ENCODE measurements around the gene SELENOV. TPM values are rescaled to one million over a fixed set of nuclear protein-coding genes. Genes with fewer than 3 reads are reported as not detected.

SELENOV gene
- not detected in 2 replicates for total RNA-seq (2014; rRNA removed; shearing (Covaris generic))
- not detected in 2 replicates for polyA plus RNA-seq (2016; fragmentation: Nextera tagmentation; extraction: Ambion mirVana)

- H3K9me2 ChIP-seq (ENCODE audit: insufficient read depth) = no peaks in the 10 kb centered on the region
- H4K20me1 ChIP-seq (ENCODE audit: insufficient read depth) = no peaks in the 10 kb centered on the region
- TF ChIP-seq EZH2 (IDR thresholded peaks at IDR 0.05; ENCODE audit: insufficient read depth, poor library complexity, severe bottlenecking) = peak; percentile 95
- no peak for TF ChIP-seq EZH2phosphoT487 (IDR thresholded peaks at IDR 0.05; ENCODE audit: insufficient read depth, low read depth)
- no peaks in the 10 kb centered on the region for H3F3A ChIP-seq (ENCODE audit: insufficient read depth)
- no peak within 1 kb of the TSS for H3K27ac ChIP-seq
- no peaks in the 10 kb centered on the region for H3K79me2 ChIP-seq (ENCODE audit: insufficient read depth)
- peak within 1 kb of the TSS; percentile 20 for H3K4me2 ChIP-seq (ENCODE audit: unreplicated experiment)
- in situ Hi-C loops (cut with MboI) = no loop called here
- H3K36me3 ChIP-seq (ENCODE audit: low read depth) = no peaks in the 10 kb centered on the region
- DNase-seq = no peak
- no peaks in the 10 kb centered on the region for H3K4me1 ChIP-seq (ENCODE audit: insufficient read depth)
- H3K9ac ChIP-seq = no peak within 1 kb of the TSS
- H3K4me3 ChIP-seq = peak within 1 kb of the TSS; percentile 25; the same call in 1 of the 2 replicates
- peaks cover 37% of the 10 kb centered on the region for H3K27me3 ChIP-seq (replicated peaks; ENCODE audit: insufficient read depth)
- H3K9me3 ChIP-seq (ENCODE audit: low read depth) = no peaks in the 10 kb centered on the region
- 2% methylated on average over 35 to 52 of the region's 56 CpGs for WGBS, 2 experiments (ENCODE audit: low coverage in 1 of 2, low lambda C conversion rate in 2 of 2, missing lambda C conversion rate in 2 of 2)
- H2AFZ ChIP-seq = peak within 1 kb of the TSS; percentile 10; the same call in 1 of the 2 replicates
Observed at GRCh38 chr19:39514840-39515550, at the start of gene SELENOV. Gene SELENOV (plus strand): TSS chr19:39515139. CDS start chr19:39515213, 74 bp downstream.

GRCh38 chr19:39465956-39466747 is 48.8 kb upstream of the SELENOV start:
- H4K20me1 ChIP-seq (ENCODE audit: insufficient read depth) = no peaks in the 10 kb centered on the region
- in situ Hi-C loops (cut with MboI) = no loop called here
- no peak for DNase-seq
- H3K79me2 ChIP-seq (ENCODE audit: insufficient read depth) = peaks cover 43% of the 10 kb centered on the region
- H3K4me3 ChIP-seq = no peak overlapping the region
- H3K4me2 ChIP-seq (ENCODE audit: unreplicated experiment) = no peak overlapping the region
- H2AFZ ChIP-seq = no peak overlapping the region
- H3F3A ChIP-seq (ENCODE audit: insufficient read depth) = no peaks in the 10 kb centered on the region
- H3K27ac ChIP-seq = no peak overlapping the region
- H3K9ac ChIP-seq = no peak overlapping the region
- peaks cover 16% of the 10 kb centered on the region; the same call in 1 of the 2 replicates for H3K36me3 ChIP-seq (ENCODE audit: low read depth)
- H3K9me2 ChIP-seq (ENCODE audit: insufficient read depth) = no peaks in the 10 kb centered on the region
- no peaks in the 10 kb centered on the region for H3K4me1 ChIP-seq (ENCODE audit: insufficient read depth)
- 94 to 97% methylated on average over 15 to 18 of the region's 18 CpGs for WGBS, 2 experiments (ENCODE audit: low coverage in 1 of 2, low lambda C conversion rate in 2 of 2, missing lambda C conversion rate in 2 of 2)
- no peak for TF ChIP-seq EZH2phosphoT487 (IDR thresholded peaks at IDR 0.05; ENCODE audit: insufficient read depth, low read depth)
- no peak for TF ChIP-seq EZH2 (IDR thresholded peaks at IDR 0.05; ENCODE audit: insufficient read depth, poor library complexity, severe bottlenecking)
- H3K27me3 ChIP-seq (replicated peaks; ENCODE audit: insufficient read depth) = no peaks in the 10 kb centered on the region
- H3K9me3 ChIP-seq (ENCODE audit: low read depth) = no peaks in the 10 kb centered on the region

- in situ Hi-C loops (cut with MboI) = no loop called here
- H3K9me2 ChIP-seq (ENCODE audit: insufficient read depth) = no peaks in the 10 kb centered on the region
- H3K4me2 ChIP-seq (ENCODE audit: unreplicated experiment) = no peak overlapping the region
- peaks cover 30% of the 10 kb centered on the region for H3K79me2 ChIP-seq (ENCODE audit: insufficient read depth)
- no peaks in the 10 kb centered on the region for H3K9me3 ChIP-seq (ENCODE audit: low read depth)
- TF ChIP-seq EZH2 (IDR thresholded peaks at IDR 0.05; ENCODE audit: insufficient read depth, poor library complexity, severe bottlenecking) (no peak), EZH2phosphoT487 (IDR thresholded peaks at IDR 0.05; ENCODE audit: insufficient read depth, low read depth) (no peak)
- no peaks in the 10 kb centered on the region for H3K4me1 ChIP-seq (ENCODE audit: insufficient read depth)
- no peak for DNase-seq
- H3K36me3 ChIP-seq (ENCODE audit: low read depth) = peaks cover 23% of the 10 kb centered on the region
- no peaks in the 10 kb centered on the region for H4K20me1 ChIP-seq (ENCODE audit: insufficient read depth)
- no peak overlapping the region for H2AFZ ChIP-seq
- no peak overlapping the region for H3K27ac ChIP-seq
- H3K27me3 ChIP-seq (replicated peaks; ENCODE audit: insufficient read depth) = no peaks in the 10 kb centered on the region
- WGBS, 2 experiments (ENCODE audit: low coverage in 1 of 2, low lambda C conversion rate in 2 of 2, missing lambda C conversion rate in 2 of 2) = 90 to 95% methylated on average over 7 of the region's 7 CpGs
- H3K4me3 ChIP-seq = no peak overlapping the region
- H3K9ac ChIP-seq = no peak overlapping the region
- H3F3A ChIP-seq (ENCODE audit: insufficient read depth) = no peaks in the 10 kb centered on the region
Observed at GRCh38 chr19:39467941-39468340, 47.0 kb upstream of the SELENOV start.

GRCh38 chr19:39469036-39469435 is 45.9 kb upstream of the SELENOV start:
- H3K4me3 ChIP-seq = no peak overlapping the region
- no peak for DNase-seq
- H2AFZ ChIP-seq = no peak overlapping the region
- no peak overlapping the region for H3K4me2 ChIP-seq (ENCODE audit: unreplicated experiment)
- H3F3A ChIP-seq (ENCODE audit: insufficient read depth) = no peaks in the 10 kb centered on the region
- no peaks in the 10 kb centered on the region for H3K4me1 ChIP-seq (ENCODE audit: insufficient read depth)
- peaks cover 23% of the 10 kb centered on the region for H3K36me3 ChIP-seq (ENCODE audit: low read depth)
- H3K79me2 ChIP-seq (ENCODE audit: insufficient read depth) = peaks cover 19% of the 10 kb centered on the region
- no peaks in the 10 kb centered on the region for H3K9me2 ChIP-seq (ENCODE audit: insufficient read depth)
- no peaks in the 10 kb centered on the region for H3K9me3 ChIP-seq (ENCODE audit: low read depth)
- H3K27ac ChIP-seq = no peak overlapping the region
- no peak overlapping the region for H3K9ac ChIP-seq
- H4K20me1 ChIP-seq (ENCODE audit: insufficient read depth) = no peaks in the 10 kb centered on the region
- TF ChIP-seq EZH2 (IDR thresholded peaks at IDR 0.05; ENCODE audit: insufficient read depth, poor library complexity, severe bottlenecking) (no peak), EZH2phosphoT487 (IDR thresholded peaks at IDR 0.05; ENCODE audit: insufficient read depth, low read depth) (no peak)
- in situ Hi-C loops (cut with MboI) = no loop called here
- H3K27me3 ChIP-seq (replicated peaks; ENCODE audit: insufficient read depth) = no peaks in the 10 kb centered on the region
- 96 to 98% methylated on average over 10 to 11 of the region's 11 CpGs for WGBS, 2 experiments (ENCODE audit: low coverage in 1 of 2, low lambda C conversion rate in 2 of 2, missing lambda C conversion rate in 2 of 2)

All from GM23248 (cell line).